A549 (cell line): Measurements from ENCODE around the gene KIF1A. TPM values are rescaled to one million over a fixed set of nuclear protein-coding genes. Genes with fewer than 3 reads are reported as not detected.

Source experiments
- ATAC-seq, 2 experiments: fragments of 200-7000 bp in 1 of 2; fragments of >200 bp in 1 of 2; cut with Nextera tagmentation in 1 of 2; cut with Tn5 transposase in 1 of 2; 3 replicates each; pipeline versions ENCODE4 v1.8.0 to v1.9.1; 2018 to 2020; ENCODE audit warnings: mild to moderate bottlenecking in 1 of 2, moderate library complexity in 1 of 2
- CTCF ChIA-PET: fragments of 300-600 bp; sonication (Branson Sonifier 250); formaldehyde crosslinking; extraction: SDS; loops from one replicate; lab custom pipeline; 2021; ENCODE audit warnings: antibody characterized with exemption, inconsistent platforms; lab: Yijun Ruan, JAX
- POLR2A ChIA-PET: fragments of 350-600 bp; formaldehyde crosslinking; extraction: SDS; loops from one replicate; lab custom pipeline; 2021; ENCODE audit warnings: antibody characterized with exemption, inconsistent platforms; lab: Yijun Ruan, JAX
- DNase-seq, 2 experiments: peaks; one replicate each; pipeline versions ENCODE4 v3.0.0 to v3.0.0-alpha.2; 2011 to 2016; ENCODE audit warnings: low read depth in 1 of 2, low spot score in 1 of 2
- FAIRE-seq: peaks from 2 replicates; lab custom pipeline; 2011; peaks lifted over from hg19 to GRCh38; lab: Jason Lieb, UNC
- H3K27ac ChIP-seq, 2 experiments: fragments of >200 bp; sonication (Bioruptor Twin); formaldehyde crosslinking; 3 replicates each; pipeline ENCODE4 v1.5.1; 2016 to 2017
- H3K4me1 ChIP-seq: fragments of >200 bp; sonication (Bioruptor Twin); formaldehyde crosslinking; 3 replicates; pipeline ENCODE4 v1.6.1; 2016
- H3K4me2 ChIP-seq: fragments of >200 bp; sonication (Bioruptor Twin); formaldehyde crosslinking; 3 replicates; pipeline ENCODE4 v1.6.1; 2016
- H3K4me3 ChIP-seq: fragments of >200 bp; sonication (Bioruptor Twin); formaldehyde crosslinking; 3 replicates; pipeline ENCODE4 v1.5.1; 2016
- H3K9me3 ChIP-seq: fragments of >200 bp; sonication (Bioruptor Twin); formaldehyde crosslinking; 3 replicates; pipeline ENCODE4 v1.6.1; 2016
- CBX8 ChIP-seq: fragments of 200-600 bp; sonication (generic); IDR thresholded peaks from 2 replicates; pipeline ENCODE4 v1.6.1; 2016
- CHD2 ChIP-seq: fragments of 150-350 bp; IDR thresholded peaks from 2 replicates; pipeline ENCODE4 v1.6.1; 2014; ENCODE audit warnings: low read length; ENCODE audit not compliant: partially characterized antibody
- CHD4 ChIP-seq: fragments of 200-600 bp; sonication (generic); IDR thresholded peaks from 2 replicates; pipeline ENCODE4 v1.6.1; 2016; ENCODE audit warnings: antibody characterized with exemption, mild to moderate bottlenecking, borderline replicate concordance
- E2F6 ChIP-seq: IDR thresholded peaks from 2 replicates; pipeline ENCODE4 v1.6.1; 2012; ENCODE audit warnings: low read depth, borderline replicate concordance
- EP300 ChIP-seq, 2 experiments: fragments of >200 bp; sonication (Bioruptor Twin); formaldehyde crosslinking; IDR thresholded peaks; 2 replicates in 1 of 2; 3 replicates in 1 of 2; pipeline ENCODE4 v1.6.1; 2016 to 2017
- FOXS1 ChIP-seq: fragments of 250-450 bp; sonication (Bioruptor Pico); IDR thresholded peaks from 2 replicates; pipeline ENCODE4 v1.5.0; 2020; ENCODE audit warnings: mild to moderate bottlenecking, moderate library complexity
- HEYL ChIP-seq: fragments of 250-450 bp; sonication (Bioruptor Pico); IDR thresholded peaks from 2 replicates; pipeline ENCODE4 v1.8.0; 2021; ENCODE audit warnings: mild to moderate bottlenecking, moderate library complexity
- HOXA7 ChIP-seq: fragments of 250-450 bp; sonication (Bioruptor Pico); IDR thresholded peaks from 2 replicates; pipeline ENCODE4 v1.5.0; 2020; ENCODE audit warnings: mild to moderate bottlenecking, moderate library complexity
- KDM5A ChIP-seq: fragments of 200-600 bp; sonication (generic); IDR thresholded peaks from 2 replicates; pipeline ENCODE4 v1.6.1; 2016; ENCODE audit warnings: antibody characterized with exemption, mild to moderate bottlenecking
- MAZ ChIP-seq: fragments of 150-350 bp; IDR thresholded peaks from 2 replicates; pipeline ENCODE4 v1.6.1; 2014; ENCODE audit warnings: antibody characterized with exemption, low read depth, low read length, borderline replicate concordance
- NFE2L2 ChIP-seq: fragments of 150-350 bp; conservative IDR thresholded peaks from 2 replicates; pipeline ENCODE4 v1.6.1; 2014; ENCODE audit warnings: low read length
- PBX3 ChIP-seq: IDR thresholded peaks from 2 replicates; pipeline ENCODE4 v1.6.1; 2012
- PHF8 ChIP-seq: fragments of 200-600 bp; sonication (generic); IDR thresholded peaks from 2 replicates; pipeline ENCODE4 v1.6.1; 2016; ENCODE audit warnings: low read depth, mild to moderate bottlenecking, antibody characterized with exemption, moderate library complexity, borderline replicate concordance
- RAD21 ChIP-seq, 2 experiments: fragments of >200 bp in 1 of 2; sonication (Bioruptor Twin) in 1 of 2; formaldehyde crosslinking in 1 of 2; IDR thresholded peaks in 1 of 2; conservative IDR thresholded peaks in 1 of 2; 2 replicates in 1 of 2; 3 replicates in 1 of 2; pipeline ENCODE4 v1.6.1; 2012 to 2018; ENCODE audit warnings: inconsistent platforms in 1 of 2
- REST ChIP-seq: fragments of 200-600 bp; sonication (generic); IDR thresholded peaks from 2 replicates; pipeline ENCODE4 v1.6.1; 2016; ENCODE audit warnings: antibody characterized with exemption, mild to moderate bottlenecking, moderate library complexity
- SMC3 ChIP-seq: fragments of >200 bp; sonication (Bioruptor Twin); formaldehyde crosslinking; IDR thresholded peaks from 3 replicates; pipeline ENCODE4 v1.6.1; 2018; ENCODE audit warnings: inconsistent platforms
- SREBF2 ChIP-seq: fragments of 450-650 bp; IDR thresholded peaks from 2 replicates; pipeline ENCODE4 v1.6.1; 2014; ENCODE audit warnings: mild to moderate bottlenecking, moderate library complexity
- TP53 ChIP-seq: fragments of 250-450 bp; sonication (Bioruptor Pico); IDR thresholded peaks from 2 replicates; pipeline ENCODE4 v1.5.0; 2021; ENCODE audit warnings: mild to moderate bottlenecking, moderate library complexity
- USF2 ChIP-seq: fragments of 450-650 bp; IDR thresholded peaks from 2 replicates; pipeline ENCODE4 v1.6.1; 2014; ENCODE audit warnings: antibody characterized with exemption
- ZFP36 ChIP-seq: fragments of 450-650 bp; IDR thresholded peaks from 2 replicates; pipeline ENCODE4 v1.6.1; 2014; ENCODE audit warnings: borderline replicate concordance; ENCODE audit not compliant: partially characterized antibody
- WGBS: methylation state at CpG from one replicate; pipeline ENCODE4 v1.1.6; 2017; ENCODE audit errors: missing lambda C conversion rate; 5-methylcytosine and 5-hydroxymethylcytosine counted together
- polyA plus RNA-seq, 4 experiments: library from polyadenylated mRNA; depleted of rRNA in 3 of 4; stranded (reverse); fragments of >200 nt; fragmentation: RNase III in 1 of 4; extraction: RNeasy Plus Mini Kit Qiagen cat#74134 plus additional on column Dnase treatment in 1 of 4; gene quantifications; 2 replicates in 3 of 4; 3 replicates in 1 of 4; pipeline ENCODE4 v1.2.3, GENCODE V29; 2011 to 2017

KIF1A gene
- polyA plus RNA-seq, 2 of the 4 experiments (the other 2 are of a cell fraction): 0.28 to 0.50 TPM

- FAIRE-seq: no peak
- no peak for ATAC-seq
Observed at GRCh38 chr2:240814946-240815760, 4.9 kb downstream of the KIF1A start.

More at GRCh38 chr2:240814946-240815760, 4.9 kb downstream of the KIF1A start:
- ChIA-PET CTCF (interaction anchor here (1.3 to 1.5 kb wide), 2 partner anchors 8 to 25 kb away, joined by 4 read pairs; no protein-coding TSS in a partner anchor), POLR2A (no interaction called here)
- H3K4me2 ChIP-seq: no peak overlapping the region
- DNase-seq: no peak
- H3K27ac ChIP-seq: no peak overlapping the region
- TF ChIP-seq PBX3 (no peak), SREBF2 (no peak), ZFP36 (no peak), REST (no peak), KDM5A (no peak), CHD2 (no peak), SMC3 (no peak), USF2 (no peak), MAZ (no peak), HEYL (no peak), E2F6 (no peak), TP53 (no peak), CBX8 (no peak), NFE2L2 (no peak), EP300 (IDR thresholded peaks at IDR 0.05) (no peak), CHD4 (no peak), HOXA7 (CRISPR knock-in tag) (no peak), FOXS1 (CRISPR knock-in tag) (no peak), RAD21 (conservative IDR thresholded peaks at IDR 0.05 in 1 of 2, IDR thresholded peaks at IDR 0.05 in 1 of 2) (no peak), PHF8 (no peak)
- peaks cover 22% of the 10 kb centered on the region for H3K9me3 ChIP-seq
- WGBS: 90% methylated on average over 7 of the region's 11 CpGs
- peaks cover 10% of the 10 kb centered on the region for H3K4me1 ChIP-seq
- no peak overlapping the region for H3K4me3 ChIP-seq
